Stimulated activated naive CD8-positive, alpha-beta T cell treated with anti-CD3 and anti-CD28 coated beads, Interleukin-15, amount 100 ng/mL, for 72 hours (primary cell): ENCODE data around the gene NPEPL1.

ENCODE experiments used
- ATAC-seq: fragments of 150-1000 bp; cut with Tn5 transposase; 2 replicates; pipeline ENCODE4 v1.10.0; 2021; ENCODE audit warnings: mild to moderate bottlenecking, moderate library complexity
- DNase-seq, 2 donors: peaks; one replicate each; pipeline ENCODE4 v3.0.0; 2021 to 2022
- H3K27ac Mint-ChIP-seq, 2 donors: one replicate each; pipeline ENCODE4 v1.8.0; 2022; ENCODE audit warnings: mild to moderate bottlenecking in 2 of 2, mixed read lengths in 2 of 2, moderate library complexity in 2 of 2
- H3K27me3 Mint-ChIP-seq: one replicate; pipeline ENCODE4 v1.8.0; 2022; ENCODE audit warnings: mixed read lengths
- H3K4me1 Mint-ChIP-seq: one replicate; pipeline ENCODE4 v1.8.0; 2022; ENCODE audit warnings: mild to moderate bottlenecking, mixed read lengths
- H3K4me3 Mint-ChIP-seq, 2 donors: one replicate each; pipeline ENCODE4 v1.8.0; 2022; ENCODE audit warnings: mild to moderate bottlenecking in 2 of 2, mixed read lengths in 2 of 2, moderate library complexity in 1 of 2
- H3K9me3 Mint-ChIP-seq, 2 donors: one replicate each; pipeline ENCODE4 v1.8.0; 2022; ENCODE audit warnings: mixed read lengths in 2 of 2

Gene NPEPL1

GRCh38 chr20:58700823-58701222 is 8.2 kb downstream of the NPEPL1 start:
- Mint-ChIP-seq H3K4me3 (no peak overlapping the region), H3K27ac (peak overlapping the region in 1 of 2 donors; percentile 54), H3K27me3 (no peaks in the 10 kb centered on the region), H3K4me1 (no peaks in the 10 kb centered on the region), H3K9me3 (no peaks in the 10 kb centered on the region)
- ATAC-seq (no peak), DNase-seq (no peak)

GRCh38 chr20:58701431-58702160 is 9.0 kb downstream of the NPEPL1 start:
- H3K9me3 Mint-ChIP-seq = no peaks in the 10 kb centered on the region
- no peak overlapping the region for H3K27ac Mint-ChIP-seq
- DNase-seq (no peak), ATAC-seq (no peak)
- H3K4me1 Mint-ChIP-seq = no peaks in the 10 kb centered on the region
- no peak overlapping the region for H3K4me3 Mint-ChIP-seq
- H3K27me3 Mint-ChIP-seq = no peaks in the 10 kb centered on the region

- Mint-ChIP-seq H3K4me3 (no peak overlapping the region), H3K4me1 (no peaks in the 10 kb centered on the region), H3K27ac (no peak overlapping the region), H3K27me3 (no peaks in the 10 kb centered on the region), H3K9me3 (no peaks in the 10 kb centered on the region)
- DNase-seq (no peak), ATAC-seq (no peak)
Observed at GRCh38 chr20:58702161-58702510, 9.5 kb downstream of the NPEPL1 start.

GRCh38 chr20:58702859-58703648 is 10.5 kb downstream of the NPEPL1 start:
- Mint-ChIP-seq H3K4me3 (no peak overlapping the region), H3K27me3 (no peaks in the 10 kb centered on the region), H3K4me1 (no peaks in the 10 kb centered on the region), H3K27ac (no peak overlapping the region), H3K9me3 (no peaks in the 10 kb centered on the region)
- no peak for ATAC-seq
- DNase-seq = no peak

DNA sequence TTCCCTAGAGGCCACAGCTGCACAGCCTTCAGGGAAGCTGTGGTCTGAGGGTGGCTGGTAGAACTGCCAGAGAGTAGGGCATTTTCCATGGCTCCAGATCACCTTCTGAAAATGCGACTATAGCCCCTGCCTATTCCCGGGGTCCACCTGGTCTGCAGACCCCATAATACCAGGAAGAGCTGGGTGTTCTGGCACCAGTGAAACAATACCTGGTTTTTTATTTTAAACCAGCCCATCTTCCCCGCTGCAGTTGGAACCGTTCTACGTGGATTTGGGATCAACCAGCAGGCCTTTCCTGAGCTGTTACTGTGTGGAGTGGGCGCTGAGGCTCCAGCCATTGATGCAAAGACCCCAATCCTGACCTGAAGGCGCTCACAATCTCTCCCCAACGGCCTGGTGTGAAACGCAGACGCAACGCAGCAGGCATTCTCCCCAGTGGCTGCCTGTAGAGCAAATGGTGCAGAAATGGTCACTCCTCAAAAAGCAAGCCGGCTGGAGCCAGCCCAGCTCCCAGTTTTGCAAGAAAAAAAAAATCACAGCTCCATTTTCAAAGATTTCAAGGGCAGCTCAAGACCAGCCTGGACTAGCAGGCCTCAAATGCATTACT is 11.3 kb downstream of the NPEPL1 start:
- Mint-ChIP-seq H3K4me1 (no peaks in the 10 kb centered on the region), H3K4me3 (no peak overlapping the region), H3K27me3 (no peaks in the 10 kb centered on the region), H3K27ac (peak overlapping the region in 1 of 2 donors; percentile 27), H3K9me3 (no peaks in the 10 kb centered on the region)
- DNase-seq (peak in 1 of 2 donors; percentile 2), ATAC-seq (no peak)

DNA sequence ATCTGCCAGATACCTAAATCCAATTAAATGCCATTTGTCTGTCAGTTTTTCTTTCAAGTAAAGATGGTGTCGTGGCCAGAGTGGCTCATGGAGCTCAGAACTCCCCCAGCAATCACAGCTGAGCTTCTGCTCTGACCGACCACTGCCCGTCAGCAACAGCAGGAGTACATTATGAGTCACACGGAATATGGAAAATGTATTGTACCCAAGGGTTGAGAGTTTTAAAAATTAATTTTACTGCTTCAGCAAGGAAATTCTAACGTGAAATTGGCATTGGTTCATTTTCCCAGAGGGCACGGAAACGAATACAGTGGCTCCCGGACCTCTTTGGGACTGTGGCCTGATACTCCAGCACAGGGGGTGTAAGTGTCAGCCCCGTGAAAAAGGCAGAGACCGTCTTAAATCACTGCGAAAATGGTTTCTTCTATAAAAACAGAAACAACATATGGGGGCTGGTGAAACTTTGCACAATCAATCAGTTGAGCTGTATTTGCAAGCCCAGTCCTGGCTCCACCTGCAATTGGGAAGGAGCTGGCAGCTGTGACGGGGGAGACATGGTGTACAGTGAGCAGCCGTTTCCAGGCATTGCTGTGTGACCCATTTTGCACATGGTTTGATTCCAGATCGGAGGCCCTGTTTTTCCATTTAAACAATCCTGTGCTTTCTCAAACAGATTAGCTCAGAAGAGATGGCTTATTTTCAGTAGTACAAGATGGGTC is 12.8 kb downstream of the NPEPL1 start:
- no peak overlapping the region for H3K4me3 Mint-ChIP-seq
- H3K4me1 Mint-ChIP-seq = no peaks in the 10 kb centered on the region
- H3K9me3 Mint-ChIP-seq = no peaks in the 10 kb centered on the region
- ATAC-seq (no peak), DNase-seq (no peak)
- no peaks in the 10 kb centered on the region for H3K27me3 Mint-ChIP-seq
- peak overlapping the region in 1 of 2 donors; percentile 5 for H3K27ac Mint-ChIP-seq

GRCh38 chr20:58706150-58706892 is 13.7 kb downstream of the NPEPL1 start:
- H3K27me3 Mint-ChIP-seq = no peaks in the 10 kb centered on the region
- no peaks in the 10 kb centered on the region for H3K4me1 Mint-ChIP-seq
- no peak for ATAC-seq
- no peaks in the 10 kb centered on the region for H3K9me3 Mint-ChIP-seq
- H3K4me3 Mint-ChIP-seq = no peak overlapping the region
- DNase-seq = peak in 1 of 2 donors; percentile 4
- no peak overlapping the region for H3K27ac Mint-ChIP-seq

GRCh38 chr20:58706975-58707681 is 14.5 kb downstream of the NPEPL1 start:
- no peak overlapping the region for H3K27ac Mint-ChIP-seq
- no peaks in the 10 kb centered on the region for H3K27me3 Mint-ChIP-seq
- no peaks in the 10 kb centered on the region for H3K4me1 Mint-ChIP-seq
- no peak overlapping the region for H3K4me3 Mint-ChIP-seq
- DNase-seq (peak in 1 of 2 donors; percentile 4), ATAC-seq (peak; percentile 63)
- no peaks in the 10 kb centered on the region for H3K9me3 Mint-ChIP-seq

DNA sequence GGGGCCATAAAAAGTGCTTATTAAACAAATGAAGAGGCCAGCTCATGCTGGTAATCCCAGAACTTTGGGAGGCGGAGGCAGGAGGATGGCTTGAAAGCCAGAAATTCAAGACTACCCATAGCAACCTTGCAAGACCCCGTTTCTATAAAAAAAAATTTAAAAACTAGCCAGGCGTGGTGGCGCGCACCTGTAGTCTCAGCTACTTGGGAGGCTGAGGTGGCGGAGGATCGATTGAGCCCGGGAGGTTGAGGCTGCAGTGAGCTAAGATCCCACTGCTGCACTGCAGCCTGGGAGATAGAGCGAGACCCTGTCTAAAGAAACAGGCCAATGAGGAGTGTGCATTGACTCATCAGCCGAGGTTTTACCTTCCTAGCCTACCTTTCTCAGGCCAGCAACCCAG is 15.2 kb downstream of the NPEPL1 start:
- H3K27me3 Mint-ChIP-seq = no peaks in the 10 kb centered on the region

GRCh38 chr20:58708246-58708931 is 15.8 kb downstream of the NPEPL1 start:
- Mint-ChIP-seq H3K9me3 (no peaks in the 10 kb centered on the region), H3K27ac (peak overlapping the region in 1 of 2 donors; percentile 83), H3K27me3 (no peaks in the 10 kb centered on the region), H3K4me1 (no peaks in the 10 kb centered on the region), H3K4me3 (no peak overlapping the region)
- no peak for ATAC-seq
- DNase-seq = peak in 1 of 2 donors; percentile 5

More for the DNA sequence above, 15.2 kb downstream of the NPEPL1 start:
- Mint-ChIP-seq H3K4me1 (no peaks in the 10 kb centered on the region), H3K9me3 (no peaks in the 10 kb centered on the region), H3K4me3 (no peak overlapping the region), H3K27ac (no peak overlapping the region)
- no peak for ATAC-seq
- DNase-seq = peak in 1 of 2 donors; percentile 4

- Mint-ChIP-seq H3K4me1 (no peaks in the 10 kb centered on the region), H3K9me3 (no peaks in the 10 kb centered on the region), H3K27me3 (no peaks in the 10 kb centered on the region), H3K27ac (peak overlapping the region in 1 of 2 donors; percentile 43), H3K4me3 (no peak overlapping the region)
- DNase-seq (peak in 1 of 2 donors; percentile 6), ATAC-seq (no peak)
Observed at GRCh38 chr20:58709013-58709702, 16.6 kb downstream of the NPEPL1 start.

DNA sequence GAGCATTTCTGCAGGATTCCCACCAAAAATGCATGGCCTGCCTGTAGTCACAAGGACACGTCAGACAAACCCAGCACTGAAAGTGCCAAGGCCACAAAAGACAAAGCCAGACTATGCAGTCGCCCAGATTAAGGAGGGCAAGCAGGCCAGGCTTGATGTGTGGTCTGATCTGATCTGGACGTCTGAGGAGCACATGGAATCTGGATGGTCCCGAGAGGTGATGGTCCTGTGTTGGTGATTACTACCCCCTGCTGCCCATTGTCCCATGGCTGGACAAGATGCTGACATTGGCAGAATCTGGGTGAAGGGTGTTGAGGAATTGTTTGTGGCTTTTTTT is 17.1 kb downstream of the NPEPL1 start:
- H3K4me1 Mint-ChIP-seq = no peaks in the 10 kb centered on the region
- H3K4me3 Mint-ChIP-seq = no peak overlapping the region
- H3K27me3 Mint-ChIP-seq = no peaks in the 10 kb centered on the region
- H3K9me3 Mint-ChIP-seq = no peaks in the 10 kb centered on the region
- ATAC-seq (no peak), DNase-seq (no peak)
- no peak overlapping the region for H3K27ac Mint-ChIP-seq

DNA sequence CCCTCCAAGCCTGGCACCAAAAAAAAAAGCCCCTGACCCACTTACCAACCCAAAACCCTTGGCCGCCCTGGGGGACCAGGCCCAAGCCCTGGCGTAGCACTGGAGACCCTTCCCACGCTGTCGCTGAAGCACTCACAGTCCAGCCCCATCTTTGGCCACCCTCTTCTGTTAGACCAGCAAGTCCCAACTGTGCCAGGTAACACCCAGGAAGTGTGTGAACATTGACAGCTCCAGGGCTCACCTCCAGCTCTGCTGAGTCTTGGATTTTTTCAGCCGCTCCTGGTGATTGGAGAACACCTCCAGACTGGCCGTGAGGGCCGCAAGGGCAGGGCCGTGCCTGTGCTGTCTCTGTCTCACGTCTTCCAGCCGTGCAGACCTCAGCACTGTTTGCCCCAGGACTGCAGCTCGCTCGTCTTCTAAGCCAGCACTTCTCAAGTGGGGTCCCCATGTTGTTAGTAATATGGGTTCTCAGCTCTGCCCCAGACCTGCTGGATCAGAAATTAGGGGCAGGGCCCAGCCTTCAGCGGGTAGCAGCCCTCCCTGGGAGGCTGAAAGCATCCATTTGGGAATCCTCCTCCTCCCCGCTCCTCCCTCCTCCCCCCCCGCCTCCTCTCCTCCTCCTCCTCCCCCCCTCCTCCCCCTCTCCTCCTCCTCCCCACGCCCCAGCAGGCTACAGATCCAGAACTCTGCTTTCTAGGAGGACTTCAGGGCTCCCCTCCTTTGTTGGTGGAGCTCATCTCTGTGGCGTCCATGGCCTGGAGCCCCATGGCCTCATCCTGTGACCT is 18.1 kb downstream of the NPEPL1 start:
- H3K4me3 Mint-ChIP-seq = no peak overlapping the region
- H3K27ac Mint-ChIP-seq = peak overlapping the region in 1 of 2 donors; percentile 19
- ATAC-seq = no peak
- DNase-seq = peak in 1 of 2 donors; percentile 4
- no peaks in the 10 kb centered on the region for H3K4me1 Mint-ChIP-seq
- H3K9me3 Mint-ChIP-seq = no peaks in the 10 kb centered on the region
- H3K27me3 Mint-ChIP-seq = no peaks in the 10 kb centered on the region
